Stimulated activated CD4-positive, alpha-beta T cell treated with anti-CD3 and anti-CD28 coated beads, Interleukin-12 subunit alpha, Interleukin-12 subunit beta, amount 100 ng/mL, for 24 hours (primary cell): Measurements from ENCODE around the gene MORC4.
"Not testable (repeated sequence)": the region's sequence is repeated elsewhere in the genome, so short reads cannot be mapped to it uniquely, and the experiment has no call there.

Source experiments
- DNase-seq, 2 experiments: peaks; one replicate each; pipeline ENCODE4 v3.0.0-alpha.2; 2020; ENCODE audit warnings: low read depth in 2 of 2

MORC4 gene

GRCh38 chrX:107000013-107000515 is at the start of gene MORC4:
Gene MORC4 (minus strand): TSS chrX:107000212. CDS start chrX:106999969, 243 bp downstream.
- DNase-seq = peak; percentile 39 to 64

- DNase-seq = no peak
Observed at GRCh38 chrX:107047622-107048021, 47.6 kb upstream of the MORC4 start.

GRCh38 chrX:107029752-107030151 is 29.7 kb upstream of the MORC4 start:
- no peak for DNase-seq

GRCh38 chrX:107025545-107025944 is 25.5 kb upstream of the MORC4 start:
- DNase-seq = no peak

- DNase-seq = no peak
Observed at GRCh38 chrX:107014936-107015335, 14.9 kb upstream of the MORC4 start.

- DNase-seq = no peak
Observed at GRCh38 chrX:107008034-107008433, 8.0 kb upstream of the MORC4 start.

- DNase-seq = peak; percentile 0 to 24
Observed at GRCh38 chrX:106999002-106999975, 723 bp downstream of the MORC4 start.

GRCh38 chrX:106997611-106998010 is 2.4 kb downstream of the MORC4 start:
- no peak for DNase-seq

GRCh38 chrX:106995678-106996077 is 4.3 kb downstream of the MORC4 start:
- DNase-seq = no peak

GRCh38 chrX:106987488-106987887 is 12.5 kb downstream of the MORC4 start:
- no peak for DNase-seq

GRCh38 chrX:106980952-106981626 is 18.9 kb downstream of the MORC4 start:
- DNase-seq = no peak

- DNase-seq = no peak
Observed at GRCh38 chrX:106976416-106976815, 23.6 kb downstream of the MORC4 start.

GRCh38 chrX:106973433-106974149 is 26.4 kb downstream of the MORC4 start:
- DNase-seq = no peak

GRCh38 chrX:106972896-106973295 is 27.1 kb downstream of the MORC4 start:
- no peak for DNase-seq

- not testable (repeated sequence) for DNase-seq
Observed at GRCh38 chrX:106966547-106966946, 33.5 kb downstream of the MORC4 start.

GRCh38 chrX:106964290-106964689 is 35.7 kb downstream of the MORC4 start:
- no peak for DNase-seq

GRCh38 chrX:106963111-106963510 is 36.9 kb downstream of the MORC4 start:
- DNase-seq = no peak

- no peak for DNase-seq
Observed at GRCh38 chrX:106959901-106960300, 40.1 kb downstream of the MORC4 start.

GRCh38 chrX:106957856-106958255 is 42.2 kb downstream of the MORC4 start:
- DNase-seq = no peak

- no peak for DNase-seq
Observed at GRCh38 chrX:106955004-106955772, 44.8 kb downstream of the MORC4 start.

- no peak for DNase-seq
Observed at GRCh38 chrX:106954041-106954440, 46.0 kb downstream of the MORC4 start.
